Measurements from ENCODE around the gene CCDC174. TPM values are rescaled to one million over a fixed set of nuclear protein-coding genes. Genes with fewer than 3 reads are reported as not detected.

Gene CCDC174
- total and polyA plus RNA-seq, 11 donors: 8.7 to 16.1 (median 11.7) TPM

DNA sequence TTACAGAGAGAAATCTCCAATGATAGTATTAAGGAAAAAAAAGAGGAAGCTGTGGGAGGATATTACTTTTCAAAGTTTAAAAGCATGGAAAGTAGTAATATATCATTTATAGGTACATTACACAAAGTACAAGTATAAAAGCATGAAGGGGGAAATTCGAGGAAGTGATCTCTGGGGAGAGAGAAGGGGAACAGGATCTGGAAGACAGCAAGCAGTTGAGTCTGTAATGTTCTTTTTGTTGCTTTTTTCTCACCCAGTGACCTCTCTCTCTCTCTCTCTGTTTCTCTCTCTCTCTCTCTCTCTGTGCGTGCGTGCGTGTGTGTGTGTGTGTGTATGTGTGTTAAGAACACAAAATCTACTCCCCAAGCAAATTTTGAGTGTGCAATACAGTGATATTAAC, 33.6 kb downstream of the CCDC174 start:
- Histone ChIP-seq H3K36me3 (no peaks in the 10 kb centered on the region), H3K4me3 (no peak overlapping the region), H3K27me3 (no peaks in the 10 kb centered on the region), H3K9me3 (peaks cover 0 to 5% (median 0%) of the 10 kb centered on the region in 12 donors), H3K27ac (no peak overlapping the region), H3K4me1 (peaks cover 0 to 3% (median 0%) of the 10 kb centered on the region in 12 donors)
- TF ChIP-seq, protein P1, sequence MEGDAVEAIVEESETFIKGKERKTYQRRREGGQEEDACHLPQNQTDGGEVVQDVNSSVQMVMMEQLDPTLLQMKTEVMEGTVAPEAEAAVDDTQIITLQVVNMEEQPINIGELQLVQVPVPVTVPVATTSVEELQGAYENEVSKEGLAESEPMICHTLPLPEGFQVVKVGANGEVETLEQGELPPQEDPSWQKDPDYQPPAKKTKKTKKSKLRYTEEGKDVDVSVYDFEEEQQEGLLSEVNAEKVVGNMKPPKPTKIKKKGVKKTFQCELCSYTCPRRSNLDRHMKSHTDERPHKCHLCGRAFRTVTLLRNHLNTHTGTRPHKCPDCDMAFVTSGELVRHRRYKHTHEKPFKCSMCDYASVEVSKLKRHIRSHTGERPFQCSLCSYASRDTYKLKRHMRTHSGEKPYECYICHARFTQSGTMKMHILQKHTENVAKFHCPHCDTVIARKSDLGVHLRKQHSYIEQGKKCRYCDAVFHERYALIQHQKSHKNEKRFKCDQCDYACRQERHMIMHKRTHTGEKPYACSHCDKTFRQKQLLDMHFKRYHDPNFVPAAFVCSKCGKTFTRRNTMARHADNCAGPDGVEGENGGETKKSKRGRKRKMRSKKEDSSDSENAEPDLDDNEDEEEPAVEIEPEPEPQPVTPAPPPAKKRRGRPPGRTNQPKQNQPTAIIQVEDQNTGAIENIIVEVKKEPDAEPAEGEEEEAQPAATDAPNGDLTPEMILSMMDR (IDR thresholded peaks at IDR 0.05): no peak
- no peak for TF ChIP-seq POLR2A (IDR thresholded peaks at IDR 0.05)
- intact Hi-C loops (cut with DNase I): no loop called here
- WGBS, 4 donors: 44 to 72% (median 46%) methylated on average over 4 of the region's 4 CpGs
- ATAC-seq (no peak), DNase-seq (no peak)

DNA sequence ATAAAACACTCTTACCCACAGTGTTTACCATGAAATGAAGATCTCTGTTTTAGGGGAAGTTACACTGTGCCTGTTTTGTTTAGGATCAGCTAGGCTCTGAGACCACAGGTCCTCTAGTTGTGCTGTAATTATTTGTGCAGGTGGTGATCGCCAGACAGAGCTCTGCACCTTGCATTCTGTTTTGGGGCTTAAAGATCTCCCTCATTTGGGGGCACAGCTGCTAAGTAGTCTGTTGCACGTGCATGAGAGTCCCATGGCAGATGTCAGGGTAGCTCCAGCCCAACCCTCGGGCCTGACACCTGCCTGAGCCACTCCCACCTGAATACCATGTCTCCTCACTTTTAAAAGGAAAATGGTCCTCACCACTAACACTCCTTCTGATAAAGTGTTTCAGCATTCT, 35.8 kb downstream of the CCDC174 start:
- Histone ChIP-seq H3K4me3 (no peak overlapping the region), H3K9me3 (peaks cover 0 to under 1% (median 0%) of the 10 kb centered on the region in 12 donors), H3K27me3 (no peaks in the 10 kb centered on the region), H3K27ac (no peak overlapping the region), H3K4me1 (peaks cover 0 to 3% (median 0%) of the 10 kb centered on the region in 12 donors), H3K36me3 (no peaks in the 10 kb centered on the region)
- TF ChIP-seq POLR2A (IDR thresholded peaks at IDR 0.05): no peak
- TF ChIP-seq, protein P1 (IDR thresholded peaks at IDR 0.05): no peak
- intact Hi-C loops (cut with DNase I): no loop called here
- ATAC-seq: no peak
- DNase-seq: no peak
- 67 to 86% (median 79%) methylated on average over 3 of the region's 3 CpGs for WGBS, 4 donors

DNA sequence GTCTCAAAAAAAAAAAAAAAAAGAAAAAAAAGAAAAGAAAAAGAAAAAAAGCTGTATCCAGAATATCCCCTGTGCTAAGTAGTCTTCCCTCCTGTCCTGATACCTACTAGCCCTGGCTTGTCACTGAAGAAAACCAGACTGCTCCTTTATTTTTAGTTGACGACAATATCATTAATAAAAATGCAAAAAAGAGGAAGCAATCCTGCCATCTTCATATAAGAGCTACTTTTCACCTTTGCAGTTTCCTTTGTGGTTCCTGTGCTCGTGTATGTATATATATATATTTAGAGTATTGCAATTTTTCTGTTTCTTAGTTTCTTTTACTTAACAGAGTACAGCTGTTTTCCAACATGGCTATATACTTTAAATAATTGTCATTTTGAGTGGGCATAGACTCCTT, 37.0 kb downstream of the CCDC174 start:
- Histone ChIP-seq H3K9me3 (peaks cover 0 to 13% (median 5%) of the 10 kb centered on the region in 12 donors), H3K27ac (no peak overlapping the region), H3K4me1 (peaks cover 0 to 3% (median 0%) of the 10 kb centered on the region in 12 donors), H3K36me3 (no peaks in the 10 kb centered on the region), H3K27me3 (no peaks in the 10 kb centered on the region), H3K4me3 (no peak overlapping the region)
- intact Hi-C loops (cut with DNase I): no loop called here
- no peak for TF ChIP-seq POLR2A (IDR thresholded peaks at IDR 0.05)
- no peak for ATAC-seq
- DNase-seq: no peak
- 74 to 83% (median 76%) methylated on average over 2 of the region's 2 CpGs for WGBS, 4 donors

DNA sequence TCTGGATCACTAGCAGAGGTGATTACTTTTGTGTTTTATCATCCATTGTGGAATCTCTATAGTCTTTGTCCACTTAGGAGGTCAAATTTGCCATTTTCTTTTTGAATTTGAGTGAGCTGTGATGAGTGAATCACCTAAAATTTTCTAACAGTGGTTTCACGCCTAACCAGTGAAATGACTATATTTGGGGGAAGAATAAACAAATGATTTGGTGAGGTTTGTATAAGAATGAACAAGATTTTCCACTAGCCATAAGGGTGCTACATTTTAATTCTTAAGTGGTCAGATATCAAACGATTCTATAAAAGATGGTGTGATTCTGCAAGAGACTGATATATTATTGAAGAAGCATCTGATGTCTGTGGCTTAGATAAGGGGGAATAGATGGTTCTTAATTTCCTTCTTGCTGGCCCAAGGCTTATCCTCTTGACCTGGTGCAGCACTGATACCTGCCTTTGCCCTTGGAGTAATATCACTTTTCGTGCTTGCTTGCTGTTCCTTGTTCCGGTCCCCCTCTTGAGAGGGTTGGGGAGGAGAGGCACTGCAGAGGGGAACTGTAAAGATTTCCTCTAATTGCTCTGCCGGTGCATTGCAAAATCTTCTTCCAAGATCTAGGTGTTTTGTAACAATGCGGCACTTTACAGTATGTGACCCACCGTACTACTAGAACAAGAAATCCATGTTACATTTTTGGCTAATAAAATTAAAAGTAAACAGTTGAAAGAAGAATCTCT, 37.9 kb downstream of the CCDC174 start:
- Histone ChIP-seq H3K27me3 (no peaks in the 10 kb centered on the region), H3K4me3 (no peak overlapping the region), H3K36me3 (no peaks in the 10 kb centered on the region), H3K9me3 (peaks cover 0 to 20% (median 6%) of the 10 kb centered on the region in 12 donors), H3K4me1 (peaks cover 0 to 3% (median 0%) of the 10 kb centered on the region in 12 donors), H3K27ac (no peak overlapping the region)
- WGBS, 4 donors: 76 to 81% (median 79%) methylated on average over 7 of the region's 7 CpGs
- DNase-seq (no peak), ATAC-seq (no peak)
- intact Hi-C loops (cut with DNase I): no loop called here
- TF ChIP-seq POLR2A (IDR thresholded peaks at IDR 0.05): no peak
- TF ChIP-seq, protein P1 (IDR thresholded peaks at IDR 0.05): no peak

Measured in heart left ventricle (tissue), 16 donors.